ENCODE measurements around the gene LIME1. TPM values are rescaled to one million over a fixed set of nuclear protein-coding genes. Genes with fewer than 3 reads are reported as not detected.

The LIME1 gene
- polyA plus RNA-seq, 3 donors = 0.39 to 8.8 (median 0.62) TPM

GRCh38 chr20:63732118-63733095 is 4.1 kb upstream of the LIME1 start:
- Histone ChIP-seq H2AFZ (ENCODE audit: insufficient read depth, low read depth, low read length, poor library complexity, severe bottlenecking) (no peak overlapping the region), H3K36me3 (replicated peaks in 1 of 2; ENCODE audit: control insufficient read depth in 1 of 2, insufficient read depth in 2 of 2, low read length in 2 of 2) (peaks cover 36 to 75% of the 10 kb centered on the region in 2 donors), H3K27me3 (ENCODE audit: control insufficient read depth in 2 of 2, insufficient read depth in 2 of 2, low read length in 2 of 2) (peaks cover 6 to 17% of the 10 kb centered on the region in 2 donors), H3K9ac (ENCODE audit: insufficient read depth, low read length, poor library complexity, severe bottlenecking) (no peak overlapping the region), H3K9me3 (replicated peaks in 1 of 2; ENCODE audit: control insufficient read depth in 1 of 2, insufficient read depth in 1 of 2, low read length in 2 of 2) (no peaks in the 10 kb centered on the region), H4K20me1 (ENCODE audit: insufficient read depth, low read length) (peaks cover 99% of the 10 kb centered on the region), H3K4me2 (replicated peaks; ENCODE audit: extremely low read depth, low read length, poor library complexity, severe bottlenecking) (no peak overlapping the region), H3K27ac (ENCODE audit: low read depth in 1 of 2, low read length in 2 of 2) (no peak overlapping the region), H3K4me1 (ENCODE audit: control insufficient read depth in 1 of 2, insufficient read depth in 2 of 2, low read length in 2 of 2) (peaks cover 8 to 22% of the 10 kb centered on the region in 2 donors), H3K79me2 (ENCODE audit: insufficient read depth, low read length) (peaks cover 27% of the 10 kb centered on the region), H3K4me3 (replicated peaks in 1 of 3; ENCODE audit: low read depth in 2 of 3, low read length in 3 of 3) (no peak overlapping the region)
- peaks cover 16 to 24% (median 17%) of the 10 kb centered on the region in 3 donors for H3K27me3 Mint-ChIP-seq (ENCODE audit: low read depth in 3 of 3)
- intact Hi-C loops (cut with micrococcal nuclease) = no loop called here
- no peak overlapping the region for H3K27ac Mint-ChIP-seq
- H3K4me1 Mint-ChIP-seq = peaks cover 31% of the 10 kb centered on the region
- no peak for DNase-seq
- peaks cover 0 to 4% (median 0%) of the 10 kb centered on the region in 7 donors for H3K9me3 Mint-ChIP-seq
- H3K36me3 Mint-ChIP-seq = peaks cover 26 to 50% of the 10 kb centered on the region in 2 donors
- H3K4me3 Mint-ChIP-seq = no peak overlapping the region
- WGBS (ENCODE audit: insufficient coverage) = 94% methylated on average over 37 of the region's 38 CpGs
- TF ChIP-seq CTCF (IDR thresholded peaks at IDR 0.05) = no peak

DNA sequence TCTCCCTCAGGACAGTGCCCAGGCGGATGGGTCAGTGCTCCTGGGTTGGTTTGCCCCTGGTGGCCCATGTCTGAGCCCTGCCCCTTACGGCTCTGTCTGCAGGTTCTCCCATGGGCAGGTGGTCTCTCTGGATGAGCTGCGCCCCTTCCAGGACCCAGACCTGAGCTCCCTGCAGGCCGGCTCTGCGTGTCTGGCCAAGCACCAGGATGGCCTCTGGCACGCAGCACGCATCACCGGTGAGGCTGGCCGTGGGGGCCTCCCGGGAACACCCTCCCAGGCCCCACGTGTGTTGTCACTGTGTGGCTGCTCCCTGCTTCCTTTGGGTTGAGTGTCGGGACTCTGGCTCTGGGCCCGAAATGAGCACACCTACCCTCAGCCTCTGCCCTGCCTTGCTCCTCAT is 3.3 kb upstream of the LIME1 start:
- peaks cover 35 to 73% of the 10 kb centered on the region in 2 donors for H3K36me3 ChIP-seq (replicated peaks in 1 of 2; ENCODE audit: control insufficient read depth in 1 of 2, insufficient read depth in 2 of 2, low read length in 2 of 2)
- H3K36me3 Mint-ChIP-seq = peaks cover 20 to 47% of the 10 kb centered on the region in 2 donors
- intact Hi-C loops (cut with micrococcal nuclease) = no loop called here
- H3K9me3 Mint-ChIP-seq = peaks cover 0 to 4% (median 0%) of the 10 kb centered on the region in 7 donors
- no peak overlapping the region for H3K4me3 Mint-ChIP-seq
- H3K27ac ChIP-seq (ENCODE audit: low read depth in 1 of 2, low read length in 2 of 2) = no peak overlapping the region
- peaks cover 11 to 28% of the 10 kb centered on the region in 2 donors for H3K4me1 ChIP-seq (ENCODE audit: control insufficient read depth in 1 of 2, insufficient read depth in 2 of 2, low read length in 2 of 2)
- peaks cover 6 to 20% of the 10 kb centered on the region in 2 donors for H3K27me3 ChIP-seq (ENCODE audit: control insufficient read depth in 2 of 2, insufficient read depth in 2 of 2, low read length in 2 of 2)
- 95% methylated on average over 13 of the region's 13 CpGs for WGBS (ENCODE audit: insufficient coverage)
- peaks cover 94% of the 10 kb centered on the region for H4K20me1 ChIP-seq (ENCODE audit: insufficient read depth, low read length)
- peak overlapping the region in 1 of 7 donors; percentile 63 for H3K27ac Mint-ChIP-seq
- peaks cover 26% of the 10 kb centered on the region for H3K79me2 ChIP-seq (ENCODE audit: insufficient read depth, low read length)
- H3K4me3 ChIP-seq (replicated peaks in 1 of 3; ENCODE audit: low read depth in 2 of 3, low read length in 3 of 3) = no peak overlapping the region
- peaks cover 25% of the 10 kb centered on the region for H3K4me1 Mint-ChIP-seq
- H3K4me2 ChIP-seq (replicated peaks; ENCODE audit: extremely low read depth, low read length, poor library complexity, severe bottlenecking) = no peak overlapping the region
- H3K27me3 Mint-ChIP-seq (ENCODE audit: low read depth in 3 of 3) = peaks cover 17 to 29% (median 20%) of the 10 kb centered on the region in 3 donors
- H3K9ac ChIP-seq (ENCODE audit: insufficient read depth, low read length, poor library complexity, severe bottlenecking) = no peak overlapping the region
- no peak for TF ChIP-seq CTCF (IDR thresholded peaks at IDR 0.05)
- no peak for DNase-seq
- H2AFZ ChIP-seq (ENCODE audit: insufficient read depth, low read depth, low read length, poor library complexity, severe bottlenecking) = no peak overlapping the region
- no peaks in the 10 kb centered on the region for H3K9me3 ChIP-seq (replicated peaks in 1 of 2; ENCODE audit: control insufficient read depth in 1 of 2, insufficient read depth in 1 of 2, low read length in 2 of 2)
